BJ (cell line): ENCODE results near the gene SWT1. TPM values are rescaled to one million over a fixed set of nuclear protein-coding genes. Genes with fewer than 3 reads are reported as not detected.
A peak's percentile ranks its signal among the peaks of the same experiment; 100 is the strongest.

ENCODE experiments used
- CTCF ChIA-PET: fragments of 350-600 bp; formaldehyde crosslinking; extraction: SDS; loops from one replicate; lab custom pipeline; 2021; ENCODE audit warnings: antibody characterized with exemption, inconsistent platforms; lab: Yijun Ruan, JAX
- POLR2A ChIA-PET: fragments of 300-600 bp; sonication (Branson Sonifier 250); formaldehyde crosslinking; extraction: SDS; loops from one replicate; lab custom pipeline; 2021; ENCODE audit warnings: antibody characterized with exemption; lab: Charles Lee
- DNase-seq: peaks from one replicate; pipeline ENCODE4 v3.0.0-alpha.2; 2011; ENCODE audit warnings: low read depth
- H3K27me3 ChIP-seq: 2 replicates; pipeline ENCODE4 v1.6.0; 2011; ENCODE audit warnings: low read length; ENCODE audit not compliant: control insufficient read depth, insufficient read depth
- H3K36me3 ChIP-seq: 2 replicates; pipeline ENCODE4 v1.5.1; 2011; ENCODE audit warnings: low read length; ENCODE audit not compliant: control insufficient read depth, insufficient read depth
- H3K4me3 ChIP-seq: 2 replicates; pipeline ENCODE4 v1.5.1; 2011; ENCODE audit warnings: low read depth, mild to moderate bottlenecking, control low read depth, low read length
- CTCF ChIP-seq: IDR thresholded peaks from 2 replicates; pipeline ENCODE4 v1.5.1; 2011; ENCODE audit warnings: low read depth, mild to moderate bottlenecking, control low read depth, inconsistent platforms, low read length, moderate library complexity; ENCODE audit not compliant: insufficient read depth
- polyA plus RNA-seq: library from polyadenylated mRNA; depleted of rRNA; stranded (reverse); fragments of >200 nt; gene quantifications from 2 replicates; pipeline ENCODE4 v1.2.3, GENCODE V29; 2011

The SWT1 gene
- polyA plus RNA-seq, 1 experiment = 0.78 TPM

GRCh38 chr1:185144233-185144632 lies 12.7 kb upstream of the SWT1 start:
- ChIA-PET POLR2A (interaction anchor here (0.5 kb wide), 1 partner anchor 12 kb away, joined by 6 read pairs; no protein-coding TSS in a partner anchor), CTCF (interaction anchor here (0.7 kb wide), 1 partner anchor 39 kb away, joined by 4 read pairs; no protein-coding TSS in a partner anchor)
- Histone ChIP-seq H3K36me3 (0 out of 2 replicates have a peak, but pooled peaks cover 2% of the 10 kb centered on the region), H3K27me3 (no peaks in the 10 kb centered on the region), H3K4me3 (no peak overlapping the region)
- no peak for TF ChIP-seq CTCF
- no peak for DNase-seq

- Histone ChIP-seq H3K36me3 (0 out of 2 replicates have a peak, but pooled peaks cover 2% of the 10 kb centered on the region), H3K27me3 (no peaks in the 10 kb centered on the region), H3K4me3 (no peak overlapping the region)
- POLR2A ChIA-PET = no interaction called here
- no peak for TF ChIP-seq CTCF
- no peak for DNase-seq
- CTCF ChIA-PET = interaction anchor here (0.7 to 1.2 kb wide), 2 partner anchors 19 to 56 kb away, joined by 3 read pairs; no protein-coding TSS in a partner anchor
Measured at GRCh38 chr1:185151215-185151614, 5.8 kb upstream of the SWT1 start.

- POLR2A ChIA-PET = no interaction called here
- DNase-seq = no peak
- CTCF ChIA-PET = interaction anchor here (1.2 kb wide), 1 partner anchor 18 kb away, joined by 3 read pairs; no protein-coding TSS in a partner anchor
Measured at GRCh38 chr1:185152187-185152767, 4.7 kb upstream of the SWT1 start.

GRCh38 chr1:185154912-185155513 lies 2.0 kb upstream of the SWT1 start:
- no peak for DNase-seq
- no peak overlapping the region for H3K4me3 ChIP-seq
- no peak for TF ChIP-seq CTCF
- CTCF ChIA-PET = no interaction called here
- H3K36me3 ChIP-seq = no peaks in the 10 kb centered on the region
- H3K27me3 ChIP-seq = no peaks in the 10 kb centered on the region
- POLR2A ChIA-PET = no interaction called here

More at GRCh38 chr1:185152187-185152767, 4.7 kb upstream of the SWT1 start:
- TF ChIP-seq CTCF = no peak
- Histone ChIP-seq H3K4me3 (no peak overlapping the region), H3K27me3 (no peaks in the 10 kb centered on the region), H3K36me3 (0 out of 2 replicates have a peak, but pooled peaks cover 2% of the 10 kb centered on the region)

- DNase-seq = no peak
- ChIA-PET CTCF (interaction anchor here (3.7 kb wide), 1 partner anchor 13 kb away, joined by 40 read pairs; no protein-coding TSS in a partner anchor), POLR2A (interaction anchor here (0.7 kb wide), 1 partner anchor 11 kb away, joined by 6 read pairs; no protein-coding TSS in a partner anchor)
- TF ChIP-seq CTCF = no peak
- Histone ChIP-seq H3K36me3 (no peaks in the 10 kb centered on the region), H3K27me3 (no peaks in the 10 kb centered on the region), H3K4me3 (peak overlapping the region; percentile 63)
Measured at GRCh38 chr1:185155600-185156287, 1.2 kb upstream of the SWT1 start.
